ENCODE data around the gene NOP14. TPM values are rescaled to one million over a fixed set of nuclear protein-coding genes. Genes with fewer than 3 reads are reported as not detected.

NOP14 gene
- total RNA-seq, 1 donor from 2014 or later, result 56.3 TPM

- no peak for ATAC-seq (ENCODE audit: low read depth)
- POLR2A ChIA-PET, result interaction anchor here (0.6 to 2.4 kb wide), 2 partner anchors 9 to 173 kb away, joined by 4 to 5 read pairs; no protein-coding TSS in a partner anchor
- no peak for TF ChIP-seq CTCF (IDR thresholded peaks at IDR 0.05)
- no peaks in the 10 kb centered on the region for H3K27me3 Mint-ChIP-seq
- H3K27ac Mint-ChIP-seq, result no peak overlapping the region
- CTCF ChIA-PET, result no interaction called here
- intact Hi-C loops (cut with micrococcal nuclease), result no loop called here
- H3K9me3 Mint-ChIP-seq, result no peaks in the 10 kb centered on the region
- peaks cover 95% of the 10 kb centered on the region for H3K36me3 Mint-ChIP-seq (ENCODE audit: low read depth)
- no peak overlapping the region for H3K4me3 Mint-ChIP-seq
- no peaks in the 10 kb centered on the region for H3K4me1 Mint-ChIP-seq
- no peak for DNase-seq
Measured at GRCh38 chr4:2944586-2945526, 18.4 kb downstream of the NOP14 start.

- DNase-seq (no peak), ATAC-seq (ENCODE audit: low read depth) (no peak)
- Mint-ChIP-seq H3K27ac (no peak overlapping the region), H3K9me3 (no peaks in the 10 kb centered on the region), H3K27me3 (no peaks in the 10 kb centered on the region), H3K4me3 (no peak overlapping the region), H3K36me3 (ENCODE audit: low read depth) (peaks cover 95% of the 10 kb centered on the region), H3K4me1 (no peaks in the 10 kb centered on the region)
- no peak for TF ChIP-seq CTCF (IDR thresholded peaks at IDR 0.05)
- intact Hi-C loops (cut with micrococcal nuclease), result no loop called here
- ChIA-PET CTCF (no interaction called here), POLR2A (interaction anchor here (0.6 to 2.4 kb wide), 2 partner anchors 9 to 172 kb away, joined by 4 to 5 read pairs; no protein-coding TSS in a partner anchor)
Measured at GRCh38 chr4:2944091-2944482, 19.1 kb downstream of the NOP14 start.

- ChIA-PET POLR2A (interaction anchor here (2.4 kb wide), 1 partner anchor 8 kb away, joined by 5 read pairs; no protein-coding TSS in a partner anchor), CTCF (no interaction called here)
- Mint-ChIP-seq H3K4me3 (no peak overlapping the region), H3K27me3 (no peaks in the 10 kb centered on the region), H3K36me3 (ENCODE audit: low read depth) (peaks cover 95% of the 10 kb centered on the region), H3K27ac (no peak overlapping the region), H3K9me3 (no peaks in the 10 kb centered on the region), H3K4me1 (peaks cover 3% of the 10 kb centered on the region)
- TF ChIP-seq CTCF (IDR thresholded peaks at IDR 0.05), result no peak
- no peak for ATAC-seq (ENCODE audit: low read depth)
- DNase-seq, result no peak
- intact Hi-C loops (cut with micrococcal nuclease), result no loop called here
Measured at GRCh38 chr4:2943364-2944090, 19.7 kb downstream of the NOP14 start.

GRCh38 chr4:2942532-2943363 lies 20.5 kb downstream of the NOP14 start:
- Mint-ChIP-seq H3K9me3 (no peaks in the 10 kb centered on the region), H3K4me3 (no peak overlapping the region), H3K36me3 (ENCODE audit: low read depth) (peaks cover 96% of the 10 kb centered on the region), H3K27me3 (no peaks in the 10 kb centered on the region), H3K4me1 (peaks cover 8% of the 10 kb centered on the region), H3K27ac (no peak overlapping the region)
- no peak for ATAC-seq (ENCODE audit: low read depth)
- no peak for TF ChIP-seq CTCF (IDR thresholded peaks at IDR 0.05)
- intact Hi-C loops (cut with micrococcal nuclease), result no loop called here
- no peak for DNase-seq
- POLR2A ChIA-PET, result no interaction called here
- CTCF ChIA-PET, result no interaction called here
